ENCODE data around the gene MYRIP. TPM values are rescaled to one million over a fixed set of nuclear protein-coding genes. Genes with fewer than 3 reads are reported as not detected.
"Not testable (repeated sequence)": the region's sequence is repeated elsewhere in the genome, so short reads cannot be mapped to it uniquely, and the experiment has no call there.

Gene MYRIP
- total RNA-seq, 1 experiment from 2014 or later: 0.59 TPM

DNA sequence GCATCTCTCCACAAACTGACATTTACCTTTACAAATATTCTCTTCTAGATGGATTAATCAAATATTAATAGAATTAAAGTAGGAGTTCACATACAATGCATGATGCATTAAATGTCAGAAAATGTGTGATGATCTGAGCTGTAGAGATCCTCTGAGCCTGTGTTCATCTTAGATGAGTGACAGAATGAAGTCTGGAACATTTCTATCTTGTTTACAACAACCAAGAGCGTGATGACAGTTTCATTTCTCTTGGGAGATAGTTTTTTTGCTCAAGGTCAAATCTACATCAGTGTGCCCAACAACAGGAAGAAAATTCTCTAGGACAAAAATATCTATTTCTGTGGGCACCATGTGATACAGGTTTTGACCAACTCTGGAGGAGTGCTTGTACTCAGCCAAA, 211.9 kb downstream of the MYRIP start:
- BruUV-seq (replicated peaks): no TSS peak
- no peaks in the 10 kb centered on the region for H3K4me1 Mint-ChIP-seq (ENCODE audit: low read depth, unreplicated experiment)
- H3K27ac Mint-ChIP-seq (ENCODE audit: unreplicated experiment): no peak overlapping the region
- POLR2A ChIA-PET: no interaction called here
- peaks cover 22% of the 10 kb centered on the region for H3K27me3 Mint-ChIP-seq (ENCODE audit: insufficient read depth, unreplicated experiment)
- CTCF ChIA-PET: no interaction called here
- TF ChIP-seq, protein P1, sequence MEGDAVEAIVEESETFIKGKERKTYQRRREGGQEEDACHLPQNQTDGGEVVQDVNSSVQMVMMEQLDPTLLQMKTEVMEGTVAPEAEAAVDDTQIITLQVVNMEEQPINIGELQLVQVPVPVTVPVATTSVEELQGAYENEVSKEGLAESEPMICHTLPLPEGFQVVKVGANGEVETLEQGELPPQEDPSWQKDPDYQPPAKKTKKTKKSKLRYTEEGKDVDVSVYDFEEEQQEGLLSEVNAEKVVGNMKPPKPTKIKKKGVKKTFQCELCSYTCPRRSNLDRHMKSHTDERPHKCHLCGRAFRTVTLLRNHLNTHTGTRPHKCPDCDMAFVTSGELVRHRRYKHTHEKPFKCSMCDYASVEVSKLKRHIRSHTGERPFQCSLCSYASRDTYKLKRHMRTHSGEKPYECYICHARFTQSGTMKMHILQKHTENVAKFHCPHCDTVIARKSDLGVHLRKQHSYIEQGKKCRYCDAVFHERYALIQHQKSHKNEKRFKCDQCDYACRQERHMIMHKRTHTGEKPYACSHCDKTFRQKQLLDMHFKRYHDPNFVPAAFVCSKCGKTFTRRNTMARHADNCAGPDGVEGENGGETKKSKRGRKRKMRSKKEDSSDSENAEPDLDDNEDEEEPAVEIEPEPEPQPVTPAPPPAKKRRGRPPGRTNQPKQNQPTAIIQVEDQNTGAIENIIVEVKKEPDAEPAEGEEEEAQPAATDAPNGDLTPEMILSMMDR (IDR thresholded peaks at IDR 0.05; ENCODE audit: insufficient read depth in 1 of 2, low read depth in 1 of 2, low read length in 1 of 2, severe bottlenecking in 1 of 2, unreplicated experiment in 1 of 2): no peak
- H3K36me3 Mint-ChIP-seq (ENCODE audit: insufficient read depth, unreplicated experiment): no peaks in the 10 kb centered on the region
- H3K36me3 ChIP-seq (ENCODE audit: control insufficient read depth, insufficient read depth, low read length): no peaks in the 10 kb centered on the region
- no peaks in the 10 kb centered on the region for H3K27me3 ChIP-seq (replicated peaks; ENCODE audit: control insufficient read depth, insufficient read depth, low read length)
- H3K4me3 ChIP-seq (ENCODE audit: low read depth, low read length): no peak overlapping the region
- H3K9me3 ChIP-seq: peaks cover 4% of the 10 kb centered on the region; the same call in 1 of the 2 replicates
- H3K9me3 Mint-ChIP-seq (ENCODE audit: unreplicated experiment): peaks cover 22% of the 10 kb centered on the region
- no peak for DNase-seq
- H3K4me3 Mint-ChIP-seq (ENCODE audit: unreplicated experiment): no peak overlapping the region
- no peaks in the 10 kb centered on the region for H3K4me1 ChIP-seq
- intact Hi-C loops (cut with micrococcal nuclease; ENCODE audit: unreplicated experiment): no loop called here

DNA sequence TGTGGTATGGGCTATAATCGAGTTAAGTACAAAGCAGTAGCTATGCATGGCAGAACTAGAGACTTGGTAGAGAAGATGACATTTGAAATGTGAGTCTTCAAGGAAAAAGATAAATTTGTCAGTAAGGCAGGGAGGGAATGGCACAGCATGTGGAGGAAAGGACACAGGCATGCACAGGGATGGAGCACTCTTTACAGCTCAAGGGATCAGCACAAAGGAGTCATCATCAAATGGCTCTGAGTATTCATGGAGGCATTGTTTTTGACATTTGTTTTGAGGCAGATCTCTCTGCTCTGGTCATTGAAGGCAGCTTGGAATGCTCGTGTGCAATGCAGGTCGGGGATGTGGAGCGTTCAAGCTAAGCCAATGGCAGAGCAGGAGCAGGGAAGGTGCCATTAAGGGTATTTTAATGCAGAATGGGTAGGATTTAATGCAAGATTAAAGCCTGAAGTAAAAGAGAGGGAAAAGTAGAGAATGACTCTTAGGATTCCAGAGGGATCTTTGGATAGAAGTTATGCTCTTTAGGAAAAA, 213.0 kb downstream of the MYRIP start:
- H3K36me3 Mint-ChIP-seq (ENCODE audit: insufficient read depth, unreplicated experiment): no peaks in the 10 kb centered on the region
- no peaks in the 10 kb centered on the region for H3K4me1 Mint-ChIP-seq (ENCODE audit: low read depth, unreplicated experiment)
- TF ChIP-seq, protein P1 (IDR thresholded peaks at IDR 0.05; ENCODE audit: insufficient read depth in 1 of 2, low read depth in 1 of 2, low read length in 1 of 2, severe bottlenecking in 1 of 2, unreplicated experiment in 1 of 2): no peak
- ChIA-PET CTCF (no interaction called here), POLR2A (no interaction called here)
- peaks cover 22% of the 10 kb centered on the region for H3K27me3 Mint-ChIP-seq (ENCODE audit: insufficient read depth, unreplicated experiment)
- H3K27me3 ChIP-seq (replicated peaks; ENCODE audit: control insufficient read depth, insufficient read depth, low read length): no peaks in the 10 kb centered on the region
- H3K4me1 ChIP-seq: no peaks in the 10 kb centered on the region
- no peaks in the 10 kb centered on the region for H3K36me3 ChIP-seq (ENCODE audit: control insufficient read depth, insufficient read depth, low read length)
- no peak for DNase-seq
- no peak overlapping the region for H3K4me3 ChIP-seq (ENCODE audit: low read depth, low read length)
- H3K27ac Mint-ChIP-seq (ENCODE audit: unreplicated experiment): no peak overlapping the region
- BruUV-seq (replicated peaks): no TSS peak
- no peak overlapping the region for H3K4me3 Mint-ChIP-seq (ENCODE audit: unreplicated experiment)
- intact Hi-C loops (cut with micrococcal nuclease; ENCODE audit: unreplicated experiment): no loop called here
- peaks cover 4% of the 10 kb centered on the region; the same call in 1 of the 2 replicates for H3K9me3 ChIP-seq
- peaks cover 32% of the 10 kb centered on the region for H3K9me3 Mint-ChIP-seq (ENCODE audit: unreplicated experiment)

DNA sequence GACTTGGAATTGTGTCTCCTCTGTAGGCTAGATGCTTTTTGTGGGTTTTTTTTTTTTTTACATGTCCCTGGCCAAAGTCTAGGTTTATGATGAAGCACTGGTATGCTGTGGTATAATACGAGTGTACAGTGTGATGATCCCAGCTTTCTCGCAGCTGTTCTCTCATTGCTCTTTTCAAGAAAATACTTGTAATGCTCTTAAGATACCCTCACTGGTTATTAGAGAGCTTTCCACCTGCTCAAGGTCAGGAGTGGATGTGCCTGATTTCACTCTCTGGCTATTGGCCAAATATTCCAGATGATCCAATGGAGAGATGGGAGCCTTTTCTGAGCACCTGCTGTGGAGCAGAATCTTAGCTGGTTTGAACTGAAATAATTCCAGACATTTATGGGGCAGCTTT, 215.1 kb downstream of the MYRIP start:
- ChIA-PET POLR2A (no interaction called here), CTCF (no interaction called here)
- H3K27ac Mint-ChIP-seq (ENCODE audit: unreplicated experiment): no peak overlapping the region
- BruUV-seq (replicated peaks): no TSS peak
- H3K9me3 ChIP-seq: peaks cover 4% of the 10 kb centered on the region; the same call in 1 of the 2 replicates
- H3K4me3 Mint-ChIP-seq (ENCODE audit: unreplicated experiment): no peak overlapping the region
- no peaks in the 10 kb centered on the region for H3K27me3 ChIP-seq (replicated peaks; ENCODE audit: control insufficient read depth, insufficient read depth, low read length)
- H3K36me3 ChIP-seq (ENCODE audit: control insufficient read depth, insufficient read depth, low read length): no peaks in the 10 kb centered on the region
- H3K4me1 Mint-ChIP-seq (ENCODE audit: low read depth, unreplicated experiment): no peaks in the 10 kb centered on the region
- intact Hi-C loops (cut with micrococcal nuclease; ENCODE audit: unreplicated experiment): no loop called here
- no peak for DNase-seq
- TF ChIP-seq, protein P1 (IDR thresholded peaks at IDR 0.05; ENCODE audit: insufficient read depth in 1 of 2, low read depth in 1 of 2, low read length in 1 of 2, severe bottlenecking in 1 of 2, unreplicated experiment in 1 of 2): no peak
- H3K4me1 ChIP-seq: no peaks in the 10 kb centered on the region
- no peak overlapping the region for H3K4me3 ChIP-seq (ENCODE audit: low read depth, low read length)
- H3K27me3 Mint-ChIP-seq (ENCODE audit: insufficient read depth, unreplicated experiment): peaks cover 11% of the 10 kb centered on the region
- H3K9me3 Mint-ChIP-seq (ENCODE audit: unreplicated experiment): peaks cover 37% of the 10 kb centered on the region
- H3K36me3 Mint-ChIP-seq (ENCODE audit: insufficient read depth, unreplicated experiment): no peaks in the 10 kb centered on the region

GRCh38 chr3:40025892-40026291, 216.5 kb downstream of the MYRIP start:
- H3K4me3 Mint-ChIP-seq (ENCODE audit: unreplicated experiment); BruUV-seq (replicated peaks); H3K9me3 ChIP-seq; H3K4me1 ChIP-seq; POLR2A ChIA-PET; CTCF ChIA-PET; intact Hi-C loops (cut with micrococcal nuclease; ENCODE audit: unreplicated experiment); H3K36me3 Mint-ChIP-seq (ENCODE audit: insufficient read depth, unreplicated experiment); H3K4me3 ChIP-seq (ENCODE audit: low read depth, low read length); H3K4me1 Mint-ChIP-seq (ENCODE audit: low read depth, unreplicated experiment); H3K27me3 ChIP-seq (replicated peaks; ENCODE audit: control insufficient read depth, insufficient read depth, low read length); H3K36me3 ChIP-seq (ENCODE audit: control insufficient read depth, insufficient read depth, low read length); H3K27ac Mint-ChIP-seq (ENCODE audit: unreplicated experiment): not testable (repeated sequence)
- peak in 1 of 2 experiments; percentile 3 for DNase-seq
- Mint-ChIP-seq H3K9me3 (ENCODE audit: unreplicated experiment) (peaks cover 37% of the 10 kb centered on the region), H3K27me3 (ENCODE audit: insufficient read depth, unreplicated experiment) (peaks cover 18% of the 10 kb centered on the region)
